HG02623 (cell line): ENCODE measurements around the gene GPR176.
"Not testable (repeated sequence)": the region's sequence is repeated elsewhere in the genome, so short reads cannot be mapped to it uniquely, and the experiment has no call there.

Source experiments
- ATAC-seq: cut with Tn5 transposase; IDR thresholded peaks from one replicate; pipeline ENCODE4 v1.9.1; 2021; ENCODE audit warnings: moderate library complexity; ENCODE audit not compliant: unreplicated experiment

GPR176 gene

DNA sequence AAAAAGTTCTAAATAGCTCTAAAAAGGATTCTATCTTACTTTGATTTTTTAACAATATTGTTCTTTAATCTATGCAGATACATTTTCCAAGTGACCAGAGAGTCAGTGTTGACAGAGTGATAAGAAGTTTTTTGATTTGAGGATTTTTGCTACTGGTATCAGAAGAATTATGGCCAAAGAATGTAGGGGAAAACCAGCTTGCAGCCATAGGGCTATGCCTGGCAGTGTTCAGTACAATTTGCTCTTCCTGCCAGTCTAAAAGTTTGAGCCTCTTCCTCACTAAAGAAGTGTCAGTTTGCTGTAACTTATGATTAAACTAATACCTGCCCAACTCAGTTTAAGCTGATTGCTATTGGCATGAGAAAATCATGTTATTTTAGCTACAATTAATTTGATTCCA is 102.2 kb downstream of the GPR176 start:
- ATAC-seq, result no peak

DNA sequence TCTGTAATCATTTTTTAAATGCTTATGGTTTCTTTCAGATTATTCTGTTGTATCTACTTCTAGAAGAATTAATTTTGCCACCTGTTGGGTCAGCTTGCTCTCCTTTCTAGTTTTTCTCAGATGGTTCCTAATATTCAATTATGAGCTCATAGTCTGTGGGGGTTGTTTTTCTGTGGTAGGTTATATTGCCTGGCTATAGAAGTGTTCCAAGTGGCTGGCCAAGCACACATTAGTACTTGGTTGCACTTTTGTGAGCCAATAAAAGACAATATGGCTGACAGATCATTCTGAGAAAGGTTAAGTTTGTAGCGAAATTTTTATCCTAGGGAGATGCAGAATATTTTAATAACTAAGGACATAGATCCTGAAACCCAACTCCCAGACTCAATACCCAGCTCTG is 105.6 kb downstream of the GPR176 start:
- ATAC-seq, result no peak

- ATAC-seq, result not testable (repeated sequence)
Measured at GRCh38 chr15:39812651-39813050, 107.4 kb downstream of the GPR176 start.

- ATAC-seq, result no peak
Measured at GRCh38 chr15:39808909-39809308, 111.2 kb downstream of the GPR176 start.

DNA sequence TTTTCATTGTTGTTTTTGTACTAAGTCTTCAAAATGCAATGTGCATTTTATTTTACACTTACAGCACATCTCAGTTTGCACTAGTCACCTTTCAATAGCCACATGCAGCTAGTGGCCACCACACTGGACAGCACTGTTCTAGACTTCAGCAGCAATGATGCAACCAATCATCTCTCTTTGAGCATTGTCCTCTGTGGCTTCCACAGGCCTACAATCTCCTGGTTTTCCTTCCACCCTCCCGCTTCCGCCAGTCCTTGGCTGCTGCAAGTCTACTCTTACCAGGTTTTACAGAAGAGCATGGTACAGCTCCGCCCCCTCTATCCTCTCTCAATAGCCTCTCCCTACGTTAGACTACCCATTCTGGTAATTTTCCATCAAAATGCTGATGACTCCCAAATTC is 112.3 kb downstream of the GPR176 start:
- no peak for ATAC-seq

DNA sequence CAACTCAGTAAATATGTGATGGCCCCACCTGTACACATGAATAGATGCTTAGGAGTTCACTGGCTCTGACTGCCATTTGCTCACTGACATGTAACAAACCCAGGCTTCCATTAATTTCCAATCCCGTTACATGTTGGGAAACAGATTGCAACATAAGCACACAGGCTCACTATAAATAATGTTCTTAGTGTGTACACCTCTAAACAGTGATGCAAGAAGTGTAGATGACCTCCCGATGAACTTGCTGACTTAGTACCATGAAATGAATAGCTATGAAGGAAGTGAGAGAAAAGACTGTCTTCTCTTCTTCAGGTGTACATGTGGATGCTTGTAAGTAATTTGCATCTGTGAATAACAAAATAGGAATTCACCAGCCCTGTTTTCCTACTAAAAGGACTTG is 116.0 kb downstream of the GPR176 start:
- ATAC-seq, result no peak

GRCh38 chr15:39803016-39803415 is 117.0 kb downstream of the GPR176 start:
- ATAC-seq, result no peak

GRCh38 chr15:39801641-39802309 is 118.3 kb downstream of the GPR176 start:
- ATAC-seq, result peak; percentile 55

- no peak for ATAC-seq
Measured at GRCh38 chr15:39799552-39800011, 120.5 kb downstream of the GPR176 start.

- ATAC-seq, result no peak
Measured at GRCh38 chr15:39798382-39798781, 121.7 kb downstream of the GPR176 start.

GRCh38 chr15:39797407-39797806 is 122.7 kb downstream of the GPR176 start:
- ATAC-seq, result no peak

DNA sequence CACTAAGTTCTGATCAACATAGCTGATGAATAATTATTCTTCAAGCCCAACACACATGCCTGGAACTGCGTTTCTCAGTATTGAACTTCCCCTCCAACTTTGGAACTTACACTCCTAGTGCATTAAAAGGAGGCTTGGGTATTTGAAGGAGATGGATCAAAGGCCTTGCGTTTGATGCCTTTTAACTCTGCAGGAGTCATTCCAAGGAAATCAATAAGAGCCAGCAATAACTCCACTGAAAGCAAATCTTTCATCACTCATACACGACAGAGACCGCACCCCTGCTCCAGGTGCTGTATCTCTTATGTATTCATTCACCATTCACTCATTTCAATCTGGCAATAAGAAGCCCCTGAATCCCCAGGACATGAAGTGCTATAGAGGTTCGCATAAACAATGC is 123.5 kb downstream of the GPR176 start:
- ATAC-seq, result no peak

DNA sequence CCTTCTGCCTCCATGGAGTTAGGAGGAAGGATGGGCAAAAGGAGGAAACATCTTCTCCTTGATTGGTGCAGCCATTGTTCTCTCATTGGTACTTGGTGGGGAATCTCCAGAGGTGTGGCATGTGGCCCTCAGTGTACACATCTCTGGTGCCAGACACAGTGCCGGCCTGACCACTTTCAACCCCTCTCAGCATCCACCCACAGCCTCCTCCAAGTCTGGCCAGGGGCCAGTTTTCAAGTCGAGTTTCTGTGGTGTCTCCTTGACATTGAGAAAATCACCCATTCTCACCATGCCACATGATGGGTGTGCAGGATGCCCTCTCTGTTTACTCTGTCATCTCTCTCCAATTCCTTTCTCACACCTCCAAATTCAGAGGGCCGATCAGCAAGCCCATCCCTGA is 124.6 kb downstream of the GPR176 start:
- no peak for ATAC-seq

DNA sequence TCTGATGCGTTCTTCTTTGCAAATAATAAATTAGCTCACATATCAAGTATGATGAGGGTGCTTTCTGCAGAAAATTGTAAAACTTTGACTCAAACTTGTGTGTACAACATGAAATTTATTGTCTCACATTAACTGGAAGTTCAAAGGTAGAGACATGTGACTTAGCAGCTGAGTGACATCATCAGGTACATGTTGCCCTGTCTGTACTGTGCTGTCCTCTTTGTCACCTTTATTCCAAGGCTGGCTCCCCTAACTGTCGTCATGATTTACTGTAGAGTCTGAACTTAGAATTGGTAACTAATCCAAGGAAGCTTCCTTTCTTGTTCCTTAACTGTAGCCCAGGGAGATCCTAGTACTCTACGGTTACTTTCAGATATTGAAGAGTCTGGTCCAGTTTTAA is 125.1 kb downstream of the GPR176 start:
- ATAC-seq, result no peak

DNA sequence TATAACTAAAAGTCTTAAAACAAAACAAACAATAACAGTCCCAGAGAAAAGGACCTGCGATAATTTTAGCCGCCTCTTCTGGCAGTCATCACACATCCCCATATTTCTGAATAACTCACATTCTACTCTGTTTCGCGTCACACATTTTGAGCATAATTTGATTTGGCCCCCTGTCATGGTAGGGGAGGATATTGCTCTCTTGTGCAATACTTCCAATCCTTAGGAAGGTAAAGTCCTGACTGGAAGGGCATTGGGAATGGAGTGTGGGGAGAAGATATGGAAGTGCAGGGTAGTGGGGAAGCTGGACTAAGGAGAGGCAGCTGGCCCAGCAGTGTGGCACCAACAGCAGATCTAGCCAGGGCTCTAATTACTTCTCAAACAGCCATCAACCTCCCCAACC is 126.1 kb downstream of the GPR176 start:
- no peak for ATAC-seq

DNA sequence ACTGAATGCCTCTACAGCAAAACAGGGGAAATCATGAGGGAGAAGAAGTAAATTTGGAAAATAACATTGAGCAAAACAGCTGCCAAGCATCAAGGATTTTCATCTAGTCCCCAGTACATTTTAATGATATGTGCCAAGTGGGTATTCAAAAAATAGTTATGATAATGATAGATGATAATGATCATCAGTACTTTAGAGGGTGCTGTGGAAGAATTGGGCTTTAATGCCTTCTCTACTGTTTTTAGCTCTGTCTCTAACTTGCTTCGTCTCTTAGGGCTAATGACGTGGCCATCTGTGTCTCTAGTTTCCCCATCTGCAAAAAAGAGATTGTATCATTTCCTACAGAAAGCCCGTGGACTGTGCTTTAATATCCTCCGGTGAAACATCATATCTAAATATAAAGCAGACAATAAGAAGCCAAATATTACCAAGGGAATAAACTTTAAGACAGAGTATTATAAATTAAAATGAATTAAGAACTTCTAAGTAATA is 127.2 kb downstream of the GPR176 start:
- no peak for ATAC-seq

DNA sequence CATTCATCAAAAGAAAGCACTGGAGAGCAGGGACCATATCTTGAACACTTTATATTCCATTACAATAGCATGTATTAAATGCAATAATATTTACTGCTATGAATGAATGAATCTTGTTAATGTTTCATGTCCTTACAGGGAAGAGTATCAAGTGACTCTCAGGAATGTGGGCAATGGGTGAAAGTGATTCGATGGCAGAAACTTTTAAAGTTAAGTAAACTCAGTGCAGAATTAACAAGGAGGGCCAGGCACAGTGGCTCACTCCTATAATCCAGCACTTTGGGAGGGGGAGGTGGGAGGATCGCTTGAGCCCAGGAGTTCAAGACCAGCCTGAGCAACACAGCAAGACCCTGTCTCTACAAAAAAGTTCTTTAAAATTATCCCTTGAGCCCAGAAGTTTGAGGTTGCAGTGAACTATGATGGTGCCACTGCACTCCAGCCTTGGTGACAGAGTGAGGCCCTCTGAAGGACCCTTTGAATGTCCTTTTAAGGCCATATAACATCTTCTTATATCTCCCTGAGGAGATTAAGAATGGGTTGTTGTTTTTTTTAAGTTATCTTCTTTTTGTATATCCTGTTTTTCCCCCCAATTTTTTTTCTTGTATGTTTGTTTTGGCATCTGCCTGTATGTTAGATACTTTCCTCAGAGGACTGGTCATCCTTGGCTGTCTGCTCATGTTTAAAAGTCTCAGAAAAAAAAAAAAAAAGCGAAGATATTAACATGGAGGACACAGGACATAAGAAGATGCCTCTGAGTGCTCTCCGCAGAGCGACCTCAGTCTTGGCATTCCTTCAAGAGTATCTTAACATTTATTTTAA is 127.8 kb downstream of the GPR176 start:
- no peak for ATAC-seq

- ATAC-seq, result no peak
Measured at GRCh38 chr15:39789736-39790135, 130.3 kb downstream of the GPR176 start.

GRCh38 chr15:39788800-39789565 is 131.1 kb downstream of the GPR176 start:
- no peak for ATAC-seq

- no peak for ATAC-seq
Measured at GRCh38 chr15:39788108-39788507, 132.0 kb downstream of the GPR176 start.

GRCh38 chr15:39787479-39787878 is 132.6 kb downstream of the GPR176 start:
- ATAC-seq, result no peak
